PC-3 (cell line): ENCODE measurements around the gene DNAAF5. TPM values are rescaled to one million over a fixed set of nuclear protein-coding genes. Genes with fewer than 3 reads are reported as not detected.

Source experiments
- ATAC-seq: fragments of 200-7000 bp; cut with Tn5 transposase; 2 replicates; pipeline ENCODE4 v1.9.1; 2020; ENCODE audit warnings: mild to moderate bottlenecking, moderate library complexity
- BruUV-seq: library from RNA; stranded (reverse); fragments of 400-500 nt; replicated peaks from 2 replicates; lab custom pipeline; 2021; lab: Mats Ljungman, UMichigan
- CTCF ChIA-PET: fragments of 300-600 bp; sonication (Branson Sonifier 250); formaldehyde crosslinking; loops from one replicate; lab custom pipeline; 2022; ENCODE audit warnings: antibody characterized with exemption; lab: Charles Lee
- POLR2A ChIA-PET: fragments of 300-600 bp; sonication (Branson Sonifier 250); formaldehyde crosslinking; loops from one replicate; lab custom pipeline; 2022; ENCODE audit warnings: antibody characterized with exemption; ENCODE audit not compliant: unreplicated experiment; lab: Charles Lee
- DNase-seq: peaks from one replicate; pipeline ENCODE4 v3.0.0-alpha.2; 2015
- H2AFZ ChIP-seq: fragments of 300-600 bp; sonication (generic); 2 replicates; pipeline ENCODE4 v1.6.0; 2016; ENCODE audit warnings: antibody characterized with exemption, low read length
- H3F3A ChIP-seq: fragments of 300-600 bp; sonication (generic); one replicate; pipeline ENCODE4 v1.6.0; 2017; ENCODE audit warnings: antibody characterized with exemption, low read length, control low read depth, mild to moderate bottlenecking; ENCODE audit not compliant: unreplicated experiment
- H3K27ac ChIP-seq: fragments of 300-600 bp; sonication (generic); 2 replicates; pipeline ENCODE4 v1.5.1; 2016; ENCODE audit warnings: mild to moderate bottlenecking, low read length
- H3K27me3 ChIP-seq: fragments of 300-600 bp; sonication (generic); 2 replicates; pipeline ENCODE4 v1.6.1; 2016; ENCODE audit warnings: low read length, mixed read lengths
- H3K36me3 ChIP-seq: fragments of 300-600 bp; sonication (generic); 2 replicates; pipeline ENCODE4 v1.6.1; 2016; ENCODE audit warnings: low read depth, mixed run types, low read length, mixed read lengths
- H3K4me1 ChIP-seq: fragments of 300-600 bp; sonication (generic); 2 replicates; pipeline ENCODE4 v1.5.1; 2016; ENCODE audit warnings: low read length; ENCODE audit not compliant: insufficient read depth
- H3K4me2 ChIP-seq: fragments of 300-600 bp; sonication (generic); 2 replicates; pipeline ENCODE4 v1.6.0; 2016; ENCODE audit warnings: low read length
- H3K4me3 ChIP-seq: fragments of 300-600 bp; sonication (generic); 2 replicates; pipeline ENCODE4 v1.5.1; 2016; ENCODE audit warnings: mild to moderate bottlenecking, low read length, mixed read lengths
- H3K79me2 ChIP-seq: fragments of 300-600 bp; sonication (generic); 2 replicates; pipeline ENCODE4 v1.6.1; 2017; ENCODE audit warnings: low read length, mixed read lengths
- H3K9ac ChIP-seq: fragments of 300-600 bp; sonication (generic); 2 replicates; pipeline ENCODE4 v1.6.0; 2016; ENCODE audit warnings: mild to moderate bottlenecking, low read length
- H3K9me2 ChIP-seq: fragments of 300-600 bp; sonication (generic); replicated peaks from 2 replicates; pipeline ENCODE4 v1.6.1; 2016; ENCODE audit warnings: mixed run types, low read length, mixed read lengths
- H3K9me3 ChIP-seq: fragments of 300-600 bp; sonication (generic); 2 replicates; pipeline ENCODE4 v1.6.1; 2016; ENCODE audit warnings: low read length, mixed read lengths
- H4K20me1 ChIP-seq: fragments of 300-600 bp; sonication (generic); 2 replicates; pipeline ENCODE4 v1.6.1; 2016; ENCODE audit warnings: low read length, mixed read lengths
- EZH2 ChIP-seq: fragments of 300-600 bp; sonication (generic); IDR thresholded peaks from one replicate; pipeline ENCODE4 v1.6.1; 2017; ENCODE audit warnings: antibody characterized with exemption, mild to moderate bottlenecking, low read length; ENCODE audit not compliant: unreplicated experiment
- EZH2phosphoT487 ChIP-seq: fragments of 300-600 bp; sonication (generic); IDR thresholded peaks from 2 replicates; pipeline ENCODE4 v1.6.1; 2018; ENCODE audit warnings: mild to moderate bottlenecking, antibody characterized with exemption, low read length, borderline replicate concordance
- intact Hi-C: fragments of 100-400 bp; cut with micrococcal nuclease; formaldehyde crosslinking; loops from 2 replicates; pipeline ENCODE4 v1.9.0; 2023
- total RNA-seq: library from RNA; depleted of rRNA; stranded (reverse); fragments of >200 nt; gene quantifications from 2 replicates; pipeline ENCODE4 v1.2.3, GENCODE V29; 2014
- TF ChIP-seq, protein P1 (sequence below): fragments of 300-600 bp; sonication (generic); conservative IDR thresholded peaks from 2 replicates; pipeline ENCODE4 v1.5.1; 2017; ENCODE audit warnings: antibody characterized with exemption, low read depth, mild to moderate bottlenecking, low read length

Gene DNAAF5
- total RNA-seq, 1 experiment from 2014 or later, result 66.3 TPM

DNA sequence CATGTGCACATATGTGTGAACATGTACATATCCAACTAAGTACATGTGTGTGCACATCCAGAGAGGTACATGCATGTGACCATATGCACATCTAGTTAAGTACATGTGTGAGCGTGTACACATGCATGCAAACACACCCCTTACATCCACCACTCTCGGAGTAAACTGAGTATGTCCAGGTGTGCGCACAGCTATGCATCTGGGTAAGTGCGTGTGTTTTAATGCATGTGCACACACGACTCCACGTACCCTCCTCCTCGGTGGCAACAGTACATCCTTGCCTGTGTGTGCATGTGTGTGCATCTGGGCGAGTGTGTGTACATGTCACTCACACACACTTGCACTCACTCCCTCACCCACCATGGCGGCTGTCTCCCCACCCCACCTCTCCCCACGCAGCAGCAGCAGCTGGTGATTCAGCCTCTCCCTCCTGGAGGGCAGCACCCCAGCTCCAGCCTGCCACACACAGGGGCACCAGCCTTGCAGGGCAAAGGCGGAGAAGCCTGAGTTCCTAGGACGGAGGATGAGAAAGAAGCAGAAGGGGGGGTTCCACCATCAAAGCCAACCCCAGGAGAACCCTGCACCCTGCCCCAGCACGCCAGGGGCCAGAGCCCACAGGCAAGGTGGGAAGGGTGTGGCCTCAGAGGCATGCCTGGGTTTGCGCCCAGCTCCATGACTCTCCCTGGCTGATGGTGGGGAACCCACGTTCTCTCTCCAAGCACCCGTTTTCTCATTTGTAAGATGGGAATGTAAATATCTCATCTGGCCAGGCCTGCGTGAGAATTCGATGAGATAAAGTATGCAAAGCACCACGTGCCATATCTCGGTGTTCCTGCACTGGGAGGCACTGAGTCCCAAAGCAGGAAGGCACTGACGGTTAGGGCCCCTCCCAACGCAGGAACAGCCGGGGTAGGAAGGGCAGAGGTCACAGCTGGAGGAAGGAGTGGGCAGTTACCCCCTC is 27.7 kb upstream of the DNAAF5 start:
- Histone ChIP-seq H3K9me3 (no peaks in the 10 kb centered on the region), H3K36me3 (no peaks in the 10 kb centered on the region), H3K79me2 (no peaks in the 10 kb centered on the region), H3K4me2 (no peak overlapping the region), H3K9me2 (no peaks in the 10 kb centered on the region), H3F3A (no peaks in the 10 kb centered on the region), H3K9ac (no peak overlapping the region), H2AFZ (no peak overlapping the region), H4K20me1 (no peaks in the 10 kb centered on the region), H3K27me3 (no peaks in the 10 kb centered on the region), H3K4me3 (no peak overlapping the region), H3K4me1 (no peaks in the 10 kb centered on the region), H3K27ac (no peak overlapping the region)
- intact Hi-C loops, result no loop called here
- CTCF ChIA-PET, result no interaction called here
- POLR2A ChIA-PET, result no interaction called here
- BruUV-seq, result no TSS peak
- DNase-seq (no peak), ATAC-seq (no peak)
- TF ChIP-seq EZH2, result no peak
- TF ChIP-seq, protein P1, sequence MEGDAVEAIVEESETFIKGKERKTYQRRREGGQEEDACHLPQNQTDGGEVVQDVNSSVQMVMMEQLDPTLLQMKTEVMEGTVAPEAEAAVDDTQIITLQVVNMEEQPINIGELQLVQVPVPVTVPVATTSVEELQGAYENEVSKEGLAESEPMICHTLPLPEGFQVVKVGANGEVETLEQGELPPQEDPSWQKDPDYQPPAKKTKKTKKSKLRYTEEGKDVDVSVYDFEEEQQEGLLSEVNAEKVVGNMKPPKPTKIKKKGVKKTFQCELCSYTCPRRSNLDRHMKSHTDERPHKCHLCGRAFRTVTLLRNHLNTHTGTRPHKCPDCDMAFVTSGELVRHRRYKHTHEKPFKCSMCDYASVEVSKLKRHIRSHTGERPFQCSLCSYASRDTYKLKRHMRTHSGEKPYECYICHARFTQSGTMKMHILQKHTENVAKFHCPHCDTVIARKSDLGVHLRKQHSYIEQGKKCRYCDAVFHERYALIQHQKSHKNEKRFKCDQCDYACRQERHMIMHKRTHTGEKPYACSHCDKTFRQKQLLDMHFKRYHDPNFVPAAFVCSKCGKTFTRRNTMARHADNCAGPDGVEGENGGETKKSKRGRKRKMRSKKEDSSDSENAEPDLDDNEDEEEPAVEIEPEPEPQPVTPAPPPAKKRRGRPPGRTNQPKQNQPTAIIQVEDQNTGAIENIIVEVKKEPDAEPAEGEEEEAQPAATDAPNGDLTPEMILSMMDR, result no peak
- TF ChIP-seq EZH2phosphoT487, result no peak

DNA sequence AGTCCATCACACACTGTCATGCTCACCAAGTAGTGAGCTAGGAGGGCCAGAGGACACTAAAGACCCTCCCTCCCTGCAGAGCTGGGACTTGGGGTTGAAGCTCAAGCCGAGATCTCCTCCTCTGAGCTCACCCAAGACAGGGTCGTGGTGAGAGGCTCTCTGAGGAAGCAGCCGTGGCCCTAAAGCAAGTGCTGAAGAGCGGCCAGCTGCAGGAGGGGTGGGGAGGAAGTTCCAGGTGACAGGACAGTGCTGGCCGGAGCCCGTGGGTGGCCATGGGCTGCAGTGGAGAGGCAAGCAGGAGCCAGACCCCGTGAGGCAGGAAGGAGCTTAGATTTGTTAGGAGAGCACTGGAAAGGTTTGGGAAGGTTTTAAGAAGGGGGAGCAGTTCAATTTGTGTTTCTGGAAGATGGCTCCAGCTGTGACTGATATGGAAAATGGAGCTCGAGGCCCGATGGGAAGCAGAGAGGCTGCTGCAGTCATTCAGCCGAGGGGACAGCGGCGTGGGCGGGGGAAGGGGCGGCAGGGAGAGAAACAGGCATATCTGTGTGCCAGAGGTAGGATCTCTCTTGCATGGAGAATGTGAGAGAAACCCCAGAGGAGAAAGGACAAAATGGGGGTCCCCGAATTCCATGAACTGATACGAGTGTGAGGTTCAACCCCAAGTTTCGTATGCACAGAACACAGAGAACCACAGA is 26.9 kb upstream of the DNAAF5 start:
- CTCF ChIA-PET, result no interaction called here
- intact Hi-C loops, result no loop called here
- POLR2A ChIA-PET, result no interaction called here
- Histone ChIP-seq H3K9me3 (no peaks in the 10 kb centered on the region), H3K79me2 (no peaks in the 10 kb centered on the region), H3F3A (no peaks in the 10 kb centered on the region), H3K9ac (no peak overlapping the region), H3K4me1 (no peaks in the 10 kb centered on the region), H3K9me2 (no peaks in the 10 kb centered on the region), H2AFZ (no peak overlapping the region), H3K36me3 (no peaks in the 10 kb centered on the region), H4K20me1 (no peaks in the 10 kb centered on the region), H3K27me3 (no peaks in the 10 kb centered on the region), H3K4me3 (no peak overlapping the region), H3K4me2 (no peak overlapping the region), H3K27ac (no peak overlapping the region)
- BruUV-seq, result no TSS peak
- DNase-seq (no peak), ATAC-seq (no peak)
- no peak for TF ChIP-seq EZH2phosphoT487
- TF ChIP-seq EZH2, result no peak
- TF ChIP-seq, protein P1, result no peak
